ENCODE results near the gene TMEM42. TPM values are rescaled to one million over a fixed set of nuclear protein-coding genes. Genes with fewer than 3 reads are reported as not detected.

The TMEM42 gene
- total and polyA plus RNA-seq, 2 of the 8 experiments (the other 6 are each of a cell fraction or from before 2014, with no cell fraction given), result 11.2 to 41.4 TPM

- Histone ChIP-seq H3K27ac (ENCODE audit: low read depth, low read length) (no peak overlapping the region), H3K79me2 (ENCODE audit: control insufficient read depth in 1 of 2, insufficient read depth in 2 of 2, low read length in 2 of 2) (no peaks in the 10 kb centered on the region), H2BK120ac (replicated peaks; ENCODE audit: low read depth, low read length) (peak overlapping the region; percentile 79), H3K18ac (ENCODE audit: extremely low read depth, low read length) (0 out of 2 replicates have a peak overlapping the region, but pooled peaks have one; percentile 13), H3K4ac (replicated peaks; ENCODE audit: insufficient read length, low read depth, low read length) (no peak overlapping the region), H3K23me2 (ENCODE audit: low read depth, low read length) (no peaks in the 10 kb centered on the region), H3K14ac (ENCODE audit: insufficient read length) (no peak overlapping the region), H3K4me1 (replicated peaks in 1 of 4; ENCODE audit: control insufficient read depth in 3 of 4, insufficient read depth in 4 of 4, low read length in 3 of 4) (peaks cover 0 to 13% (median 9%) of the 10 kb centered on the region in 4 experiments; a peak in 4 of 7 replicates), H2BK20ac (ENCODE audit: low read length) (no peak overlapping the region; the same call in 1 of the 2 replicates), H3K23ac (ENCODE audit: insufficient read length) (no peak overlapping the region), H3K9ac (replicated peaks in 1 of 4; ENCODE audit: extremely low read depth in 1 of 4, low read depth in 3 of 4, low read length in 3 of 4) (no peak overlapping the region), H2BK5ac (ENCODE audit: low read depth, low read length) (peak overlapping the region; percentile 84; the same call in 1 of the 2 replicates), H3K56ac (replicated peaks; ENCODE audit: insufficient read length, low read depth, low read length) (no peak overlapping the region), H3K4me3 (ENCODE audit: extremely low read depth in 1 of 4, insufficient read depth in 2 of 4, low read depth in 3 of 4, low read length in 4 of 4) (no peak overlapping the region), H2AFZ (ENCODE audit: low read length) (0 out of 2 replicates have a peak overlapping the region, but pooled peaks have one; percentile 45), H4K20me1 (replicated peaks in 1 of 2; ENCODE audit: control insufficient read depth in 1 of 2, insufficient read depth in 2 of 2, low read length in 2 of 2) (no peaks in the 10 kb centered on the region), H3K79me1 (ENCODE audit: low read depth, low read length) (no peaks in the 10 kb centered on the region; the same call in none of the 2 replicates), H4K8ac (ENCODE audit: extremely low read depth, insufficient read depth, low read length) (no peak overlapping the region), H2AK5ac (ENCODE audit: low read depth, low read length) (no peak overlapping the region), H3K9me3 (ENCODE audit: insufficient read depth in 2 of 2, low read depth in 1 of 2, low read length in 1 of 2) (no peaks in the 10 kb centered on the region), H4K91ac (replicated peaks; ENCODE audit: insufficient read length, low read length) (peak overlapping the region; percentile 2), H2BK15ac (ENCODE audit: low read length) (no peak overlapping the region), H3K4me2 (ENCODE audit: insufficient read depth in 1 of 2, low read depth in 2 of 2, low read length in 2 of 2) (no peak overlapping the region), H2BK12ac (ENCODE audit: low read depth, low read length) (peak overlapping the region; percentile 60; the same call in 1 of the 2 replicates), H3K27me3 (replicated peaks in 1 of 4; ENCODE audit: control insufficient read depth in 3 of 4, extremely low read depth in 1 of 4, insufficient read depth in 3 of 4, low read length in 3 of 4) (no peaks in the 10 kb centered on the region), H3K36me3 (ENCODE audit: control insufficient read depth in 2 of 4, insufficient read depth in 4 of 4, low read length in 3 of 4) (no peaks in the 10 kb centered on the region), H4K5ac (ENCODE audit: insufficient read length, low read depth, low read length) (no peak overlapping the region)
- FAIRE-seq, result no peak
- ChIA-PET CTCF (ENCODE audit: partially characterized antibody) (interaction anchor here (0.7 to 1.8 kb wide), 3 partner anchors 11 to 20 kb away, joined by 3 to 7 read pairs (median 5); no protein-coding TSS in a partner anchor), POLR2A (ENCODE audit: partially characterized antibody) (interaction anchor here (1.0 kb wide), 1 partner anchor 82 kb away, joined by 3 read pairs; no protein-coding TSS in a partner anchor)
- TF ChIP-seq NANOG (IDR thresholded peaks at IDR 0.05; ENCODE audit: insufficient read depth, low read depth, low read length, poor library complexity, severe bottlenecking), result no peak
- TF ChIP-seq JUND (IDR thresholded peaks at IDR 0.05; ENCODE audit: low read length), result no peak
- peak; percentile 85 for TF ChIP-seq MAX (IDR thresholded peaks at IDR 0.05)
- TF ChIP-seq TCF12 (IDR thresholded peaks at IDR 0.05; ENCODE audit: low read depth, low read length), result 0 out of 2 replicates have a peak, but pooled peaks have one; percentile 20
- peak; percentile 88 for TF ChIP-seq E2F6 (IDR thresholded peaks at IDR 0.05)
- WGBS, 2 experiments (ENCODE audit: extremely low coverage in 1 of 2, insufficient coverage in 1 of 2, insufficient read length in 1 of 2, insufficient replicate concordance in 2 of 2, low coverage in 1 of 2, low lambda C conversion rate in 2 of 2, missing lambda C conversion rate in 1 of 2), result 80% methylated on average over 5 of the region's 5 CpGs; no CpG with 5 or more reads in 1 of the 2 experiments
- DNase-seq (ENCODE audit: low read depth in 1 of 2, low spot score in 2 of 2), result no peak
These were observed 32.8 kb downstream of the TMEM42 start for GRCh38 chr3:44894485-44894884.

Data from H1 (cell line).